K562 (cell line): ENCODE results near the gene GFOD2. TPM values are rescaled to one million over a fixed set of nuclear protein-coding genes. Genes with fewer than 3 reads are reported as not detected.

Experiments used
- CXXC5 ChIP-seq: fragments of 250-450 bp; sonication (Bioruptor Pico); IDR thresholded peaks from 2 replicates; pipeline ENCODE4 v1.8.0; 2022; ENCODE audit warnings: inconsistent platforms, mild to moderate bottlenecking, moderate library complexity
- GATA2 ChIP-seq: sonication (generic); formaldehyde crosslinking; IDR thresholded peaks from 2 replicates; pipeline ENCODE4 v1.4.0; 2020; ENCODE audit warnings: mild to moderate bottlenecking, missing genetic modification reagents
- MYNN ChIP-seq, 2 experiments: sonication (generic); formaldehyde crosslinking in 1 of 2; IDR thresholded peaks; 2 replicates each; pipeline versions ENCODE4 v1.5.0 to v1.6.1; 2016 to 2020; ENCODE audit warnings: antibody characterized with exemption in 1 of 2, missing genetic modification reagents in 1 of 2
- NEUROD1 ChIP-seq: fragments of 150-350 bp; IDR thresholded peaks from 2 replicates; pipeline ENCODE4 v1.6.1; 2014; ENCODE audit warnings: borderline replicate concordance, low read length, low read depth; ENCODE audit not compliant: partially characterized antibody
- SNRNP70 ChIP-seq: fragments of 200-400 bp; formaldehyde crosslinking; optimal IDR thresholded peaks from 2 replicates; pipeline ENCODE3; 2017; ENCODE audit warnings: low read depth, low read length
- TGIF2 ChIP-seq: sonication (generic); formaldehyde crosslinking; IDR thresholded peaks from 2 replicates; pipeline ENCODE4 v1.8.1; 2022; ENCODE audit warnings: mild to moderate bottlenecking, missing genetic modification reagents, moderate library complexity
- ZBTB8A ChIP-seq: fragments of 450-650 bp; IDR thresholded peaks from 2 replicates; pipeline ENCODE4 v1.6.1; 2018; ENCODE audit warnings: mild to moderate bottlenecking, moderate library complexity; ENCODE audit not compliant: partially characterized antibody
- ZNF316 ChIP-seq: fragments of 450-650 bp; IDR thresholded peaks from 2 replicates; pipeline ENCODE4 v1.6.1; 2016
- polyA plus RNA-seq, 8 experiments: library from polyadenylated mRNA; depleted of rRNA in 4 of 8; stranded (reverse) in 5 of 8; unstranded in 3 of 8; fragments of >200 nt; fragmentation: Nextera tagmentation in 2 of 8; fragmentation: Illumina TruSeq in 1 of 8; extraction: Ambion mirVana in 2 of 8; extraction: Trizol in 1 of 8; gene quantifications; 2 replicates each; pipeline versions ENCODE4 v1.2.1 to v1.2.3, GENCODE V29; 2011 to 2014; ENCODE audit warnings: inconsistent platforms in 1 of 8, missing spikeins in 1 of 8
- total RNA-seq, 7 experiments: library from RNA; depleted of rRNA in 6 of 7; stranded (reverse); fragments of >200 nt in 6 of 7; fragmentation: Illumina TruSeq in 2 of 7; extraction: Trizol in 2 of 7; gene quantifications; 2 replicates each; pipeline versions ENCODE4 v1.2.1 to v1.2.3, GENCODE V29; 2011 to 2021; ENCODE audit warnings: low replicate concordance in 1 of 7
- TF ChIP-seq, protein P1 (sequence below): IDR thresholded peaks from 3 replicates; pipeline ENCODE4 v1.6.1; 2011; ENCODE audit warnings: borderline replicate concordance, mild to moderate bottlenecking, moderate library complexity; ENCODE audit not compliant: insufficient read length; ENCODE audit errors: extremely low read depth
- TF ChIP-seq, protein P2 (sequence below): sonication (generic); formaldehyde crosslinking; IDR thresholded peaks from 2 replicates; pipeline ENCODE4 v1.9.0; 2022; ENCODE audit warnings: mild to moderate bottlenecking, missing genetic modification reagents
- TF ChIP-seq, protein P3 (sequence below): fragments of 250-450 bp; sonication (Bioruptor Pico); IDR thresholded peaks from 2 replicates; pipeline ENCODE4 v1.4.0; 2020
- TF ChIP-seq, protein P4 (sequence below), 2 experiments: fragments of 450-650 bp; IDR thresholded peaks; 2 replicates each; pipeline ENCODE4 v1.6.1; 2018; ENCODE audit warnings: mild to moderate bottlenecking in 2 of 2, low read depth in 1 of 2; ENCODE audit not compliant: partially characterized antibody in 2 of 2

The GFOD2 gene
- total and polyA plus RNA-seq, 9 of the 15 experiments (the other 6 are each of a cell fraction or from before 2014, with no cell fraction given) = 1.9 to 15.8 (median 11.1) TPM

DNA sequence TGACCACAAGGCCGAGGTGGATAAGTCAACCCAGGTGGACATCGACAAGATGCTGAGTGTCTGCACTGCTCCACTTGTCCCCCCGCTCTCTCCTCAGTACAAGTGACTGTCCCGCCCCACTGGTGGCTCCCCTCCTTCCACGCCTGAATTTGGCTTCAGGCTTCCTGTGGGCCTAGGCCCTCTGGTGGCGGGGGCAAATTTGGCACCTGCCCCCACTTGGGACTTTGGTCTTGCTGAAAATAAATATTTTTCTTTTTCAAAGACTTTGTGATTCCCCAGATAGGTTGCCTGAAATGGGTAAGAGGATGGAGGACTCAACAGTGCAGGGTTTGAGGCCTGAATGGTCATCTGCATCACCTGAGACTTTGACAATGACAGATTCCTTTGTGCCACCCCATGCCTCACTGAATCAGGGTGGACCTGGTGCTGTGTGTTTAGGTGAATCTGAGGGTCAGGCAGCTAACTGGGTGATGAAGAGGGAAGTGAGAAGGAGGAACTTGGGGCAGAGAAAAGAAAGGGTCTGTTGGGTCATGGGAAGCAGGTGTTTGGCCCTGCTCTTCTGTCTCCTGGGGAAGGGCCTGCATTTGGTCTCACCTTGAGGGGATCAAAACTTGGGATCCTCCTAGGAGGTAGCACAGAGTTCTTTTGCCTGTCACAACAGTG lies 50.5 kb downstream of the GFOD2 start (continued):
- TF ChIP-seq, protein P1, sequence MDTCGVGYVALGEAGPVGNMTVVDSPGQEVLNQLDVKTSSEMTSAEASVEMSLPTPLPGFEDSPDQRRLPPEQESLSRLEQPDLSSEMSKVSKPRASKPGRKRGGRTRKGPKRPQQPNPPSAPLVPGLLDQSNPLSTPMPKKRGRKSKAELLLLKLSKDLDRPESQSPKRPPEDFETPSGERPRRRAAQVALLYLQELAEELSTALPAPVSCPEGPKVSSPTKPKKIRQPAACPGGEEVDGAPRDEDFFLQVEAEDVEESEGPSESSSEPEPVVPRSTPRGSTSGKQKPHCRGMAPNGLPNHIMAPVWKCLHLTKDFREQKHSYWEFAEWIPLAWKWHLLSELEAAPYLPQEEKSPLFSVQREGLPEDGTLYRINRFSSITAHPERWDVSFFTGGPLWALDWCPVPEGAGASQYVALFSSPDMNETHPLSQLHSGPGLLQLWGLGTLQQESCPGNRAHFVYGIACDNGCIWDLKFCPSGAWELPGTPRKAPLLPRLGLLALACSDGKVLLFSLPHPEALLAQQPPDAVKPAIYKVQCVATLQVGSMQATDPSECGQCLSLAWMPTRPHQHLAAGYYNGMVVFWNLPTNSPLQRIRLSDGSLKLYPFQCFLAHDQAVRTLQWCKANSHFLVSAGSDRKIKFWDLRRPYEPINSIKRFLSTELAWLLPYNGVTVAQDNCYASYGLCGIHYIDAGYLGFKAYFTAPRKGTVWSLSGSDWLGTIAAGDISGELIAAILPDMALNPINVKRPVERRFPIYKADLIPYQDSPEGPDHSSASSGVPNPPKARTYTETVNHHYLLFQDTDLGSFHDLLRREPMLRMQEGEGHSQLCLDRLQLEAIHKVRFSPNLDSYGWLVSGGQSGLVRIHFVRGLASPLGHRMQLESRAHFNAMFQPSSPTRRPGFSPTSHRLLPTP = no peak
- no peak for TF ChIP-seq GATA2 (CRISPR knock-in tag)
- TF ChIP-seq, protein P2, sequence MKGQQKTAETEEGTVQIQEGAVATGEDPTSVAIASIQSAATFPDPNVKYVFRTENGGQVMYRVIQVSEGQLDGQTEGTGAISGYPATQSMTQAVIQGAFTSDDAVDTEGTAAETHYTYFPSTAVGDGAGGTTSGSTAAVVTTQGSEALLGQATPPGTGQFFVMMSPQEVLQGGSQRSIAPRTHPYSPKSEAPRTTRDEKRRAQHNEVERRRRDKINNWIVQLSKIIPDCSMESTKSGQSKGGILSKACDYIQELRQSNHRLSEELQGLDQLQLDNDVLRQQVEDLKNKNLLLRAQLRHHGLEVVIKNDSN (CRISPR knock-in tag) = no peak
- TF ChIP-seq ZBTB8A = no peak
- TF ChIP-seq ZNF316 = no peak
- TF ChIP-seq, protein P3, sequence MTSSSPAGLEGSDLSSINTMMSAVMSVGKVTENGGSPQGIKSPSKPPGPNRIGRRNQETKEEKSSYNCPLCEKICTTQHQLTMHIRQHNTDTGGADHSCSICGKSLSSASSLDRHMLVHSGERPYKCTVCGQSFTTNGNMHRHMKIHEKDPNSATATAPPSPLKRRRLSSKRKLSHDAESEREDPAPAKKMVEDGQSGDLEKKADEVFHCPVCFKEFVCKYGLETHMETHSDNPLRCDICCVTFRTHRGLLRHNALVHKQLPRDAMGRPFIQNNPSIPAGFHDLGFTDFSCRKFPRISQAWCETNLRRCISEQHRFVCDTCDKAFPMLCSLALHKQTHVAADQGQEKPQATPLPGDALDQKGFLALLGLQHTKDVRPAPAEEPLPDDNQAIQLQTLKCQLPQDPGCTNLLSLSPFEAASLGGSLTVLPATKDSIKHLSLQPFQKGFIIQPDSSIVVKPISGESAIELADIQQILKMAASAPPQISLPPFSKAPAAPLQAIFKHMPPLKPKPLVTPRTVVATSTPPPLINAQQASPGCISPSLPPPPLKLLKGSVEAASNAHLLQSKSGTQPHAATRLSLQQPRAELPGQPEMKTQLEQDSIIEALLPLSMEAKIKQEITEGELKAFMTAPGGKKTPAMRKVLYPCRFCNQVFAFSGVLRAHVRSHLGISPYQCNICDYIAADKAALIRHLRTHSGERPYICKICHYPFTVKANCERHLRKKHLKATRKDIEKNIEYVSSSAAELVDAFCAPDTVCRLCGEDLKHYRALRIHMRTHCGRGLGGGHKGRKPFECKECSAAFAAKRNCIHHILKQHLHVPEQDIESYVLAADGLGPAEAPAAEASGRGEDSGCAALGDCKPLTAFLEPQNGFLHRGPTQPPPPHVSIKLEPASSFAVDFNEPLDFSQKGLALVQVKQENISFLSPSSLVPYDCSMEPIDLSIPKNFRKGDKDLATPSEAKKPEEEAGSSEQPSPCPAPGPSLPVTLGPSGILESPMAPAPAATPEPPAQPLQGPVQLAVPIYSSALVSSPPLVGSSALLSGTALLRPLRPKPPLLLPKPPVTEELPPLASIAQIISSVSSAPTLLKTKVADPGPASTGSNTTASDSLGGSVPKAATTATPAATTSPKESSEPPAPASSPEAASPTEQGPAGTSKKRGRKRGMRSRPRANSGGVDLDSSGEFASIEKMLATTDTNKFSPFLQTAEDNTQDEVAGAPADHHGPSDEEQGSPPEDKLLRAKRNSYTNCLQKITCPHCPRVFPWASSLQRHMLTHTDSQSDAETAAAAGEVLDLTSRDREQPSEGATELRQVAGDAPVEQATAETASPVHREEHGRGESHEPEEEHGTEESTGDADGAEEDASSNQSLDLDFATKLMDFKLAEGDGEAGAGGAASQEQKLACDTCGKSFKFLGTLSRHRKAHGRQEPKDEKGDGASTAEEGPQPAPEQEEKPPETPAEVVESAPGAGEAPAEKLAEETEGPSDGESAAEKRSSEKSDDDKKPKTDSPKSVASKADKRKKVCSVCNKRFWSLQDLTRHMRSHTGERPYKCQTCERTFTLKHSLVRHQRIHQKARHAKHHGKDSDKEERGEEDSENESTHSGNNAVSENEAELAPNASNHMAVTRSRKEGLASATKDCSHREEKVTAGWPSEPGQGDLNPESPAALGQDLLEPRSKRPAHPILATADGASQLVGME = no peak
- TF ChIP-seq NEUROD1 = no peak
- TF ChIP-seq TGIF2 = no peak
- no peak for TF ChIP-seq CXXC5 (CRISPR knock-in tag)
- no peak for TF ChIP-seq SNRNP70
- TF ChIP-seq, protein P4, sequence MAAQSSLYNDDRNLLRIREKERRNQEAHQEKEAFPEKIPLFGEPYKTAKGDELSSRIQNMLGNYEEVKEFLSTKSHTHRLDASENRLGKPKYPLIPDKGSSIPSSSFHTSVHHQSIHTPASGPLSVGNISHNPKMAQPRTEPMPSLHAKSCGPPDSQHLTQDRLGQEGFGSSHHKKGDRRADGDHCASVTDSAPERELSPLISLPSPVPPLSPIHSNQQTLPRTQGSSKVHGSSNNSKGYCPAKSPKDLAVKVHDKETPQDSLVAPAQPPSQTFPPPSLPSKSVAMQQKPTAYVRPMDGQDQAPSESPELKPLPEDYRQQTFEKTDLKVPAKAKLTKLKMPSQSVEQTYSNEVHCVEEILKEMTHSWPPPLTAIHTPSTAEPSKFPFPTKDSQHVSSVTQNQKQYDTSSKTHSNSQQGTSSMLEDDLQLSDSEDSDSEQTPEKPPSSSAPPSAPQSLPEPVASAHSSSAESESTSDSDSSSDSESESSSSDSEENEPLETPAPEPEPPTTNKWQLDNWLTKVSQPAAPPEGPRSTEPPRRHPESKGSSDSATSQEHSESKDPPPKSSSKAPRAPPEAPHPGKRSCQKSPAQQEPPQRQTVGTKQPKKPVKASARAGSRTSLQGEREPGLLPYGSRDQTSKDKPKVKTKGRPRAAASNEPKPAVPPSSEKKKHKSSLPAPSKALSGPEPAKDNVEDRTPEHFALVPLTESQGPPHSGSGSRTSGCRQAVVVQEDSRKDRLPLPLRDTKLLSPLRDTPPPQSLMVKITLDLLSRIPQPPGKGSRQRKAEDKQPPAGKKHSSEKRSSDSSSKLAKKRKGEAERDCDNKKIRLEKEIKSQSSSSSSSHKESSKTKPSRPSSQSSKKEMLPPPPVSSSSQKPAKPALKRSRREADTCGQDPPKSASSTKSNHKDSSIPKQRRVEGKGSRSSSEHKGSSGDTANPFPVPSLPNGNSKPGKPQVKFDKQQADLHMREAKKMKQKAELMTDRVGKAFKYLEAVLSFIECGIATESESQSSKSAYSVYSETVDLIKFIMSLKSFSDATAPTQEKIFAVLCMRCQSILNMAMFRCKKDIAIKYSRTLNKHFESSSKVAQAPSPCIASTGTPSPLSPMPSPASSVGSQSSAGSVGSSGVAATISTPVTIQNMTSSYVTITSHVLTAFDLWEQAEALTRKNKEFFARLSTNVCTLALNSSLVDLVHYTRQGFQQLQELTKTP (IDR thresholded peaks at IDR 0.05; ENCODE audit: low read depth in 1 of 2, partially characterized antibody in 2 of 2) = no peak
- TF ChIP-seq MYNN (IDR thresholded peaks at IDR 0.05) = no peak
- no peak for TF ChIP-seq MYNN (CRISPR knock-in tag; IDR thresholded peaks at IDR 0.05)
